Measurements from ENCODE around the gene SOX15. TPM values are rescaled to one million over a fixed set of nuclear protein-coding genes. Genes with fewer than 3 reads are reported as not detected.

Gene SOX15
- total RNA-seq, 2 donors from 2014 or later = not detected

GRCh38 chr17:7549401-7550055 is 40.4 kb downstream of the SOX15 start:
- H3K27ac ChIP-seq = peak overlapping the region; percentile 62 to 86 (median 74)
- no peaks in the 10 kb centered on the region for H3K9me3 ChIP-seq
- peak overlapping the region; percentile 36 to 81 for H3K4me3 ChIP-seq
- peak; percentile 69 for ATAC-seq
- H3K36me3 ChIP-seq (replicated peaks in 1 of 2; ENCODE audit: insufficient read depth in 1 of 2, low read depth in 2 of 2) = no peaks in the 10 kb centered on the region
- 30 to 49% methylated on average over 14 to 20 of the region's 20 CpGs for WGBS, 2 donors
- intact Hi-C loops (cut with DNase I) = no loop called here
- H3K4me1 ChIP-seq = peaks cover 17% of the 10 kb centered on the region
- H3K27me3 ChIP-seq = no peaks in the 10 kb centered on the region
- no peak for TF ChIP-seq POLR2A (IDR thresholded peaks at IDR 0.05)
- TF ChIP-seq CTCF (IDR thresholded peaks at IDR 0.05) = no peak
- peak in 3 of 4 donors; percentile 24 to 39 (median 37) for DNase-seq

- Histone ChIP-seq H3K27me3 (no peaks in the 10 kb centered on the region), H3K9me3 (no peaks in the 10 kb centered on the region), H3K36me3 (replicated peaks in 1 of 2; ENCODE audit: insufficient read depth in 1 of 2, low read depth in 2 of 2) (no peaks in the 10 kb centered on the region), H3K4me3 (peak within 1 kb of the TSS; percentile 36 to 81), H3K27ac (peak within 1 kb of the TSS; percentile 62 to 86 (median 74)), H3K4me1 (peaks cover 17% of the 10 kb centered on the region)
- WGBS, 2 donors = 1 to 8% methylated on average over 2 to 36 of the region's 65 CpGs
- intact Hi-C loops (cut with DNase I) = no loop called here
- TF ChIP-seq POLR2A (IDR thresholded peaks at IDR 0.05) (peak in 2 of 3 donors; percentile 48 to 51), CTCF (IDR thresholded peaks at IDR 0.05) (peak in 6 of 7 experiments; percentile 5 to 38 (median 30))
- peak; percentile 87 for ATAC-seq
- peak; percentile 61 to 73 (median 68) for DNase-seq
These were observed 41.1 kb downstream of the SOX15 start, which contains the start of gene TNFSF12 for GRCh38 chr17:7548585-7549400. Gene TNFSF12, plus strand, starts transcription at chr17:7549058. Its CDS starts 96 bp downstream, at chr17:7549154.

- Histone ChIP-seq H3K4me1 (peaks cover 13% of the 10 kb centered on the region), H3K27ac (no peak overlapping the region), H3K27me3 (no peaks in the 10 kb centered on the region), H3K4me3 (no peak overlapping the region), H3K9me3 (no peaks in the 10 kb centered on the region), H3K36me3 (replicated peaks in 1 of 2; ENCODE audit: insufficient read depth in 1 of 2, low read depth in 2 of 2) (no peaks in the 10 kb centered on the region)
- DNase-seq (no peak), ATAC-seq (no peak)
- 53 to 55% methylated on average over 6 of the region's 6 CpGs for WGBS, 2 donors
- intact Hi-C loops (cut with DNase I) = no loop called here
- TF ChIP-seq CTCF (IDR thresholded peaks at IDR 0.05) (no peak), POLR2A (IDR thresholded peaks at IDR 0.05) (no peak)
These were observed 45.0 kb downstream of the SOX15 start for GRCh38 chr17:7544911-7545310.

- Histone ChIP-seq H3K9me3 (no peaks in the 10 kb centered on the region), H3K27ac (no peak overlapping the region), H3K4me3 (no peak overlapping the region), H3K4me1 (no peaks in the 10 kb centered on the region), H3K36me3 (replicated peaks in 1 of 2; ENCODE audit: insufficient read depth in 1 of 2, low read depth in 2 of 2) (no peaks in the 10 kb centered on the region), H3K27me3 (no peaks in the 10 kb centered on the region)
- DNase-seq (no peak), ATAC-seq (no peak)
- intact Hi-C loops (cut with DNase I) = no loop called here
- TF ChIP-seq POLR2A (IDR thresholded peaks at IDR 0.05) (no peak), CTCF (IDR thresholded peaks at IDR 0.05) (no peak)
- WGBS, 2 donors = 74 to 81% methylated on average over 2 to 9 of the region's 9 CpGs
These were observed 48.7 kb downstream of the SOX15 start for GRCh38 chr17:7541074-7541621.

Data from body of pancreas (tissue), 4 donors.